Measurements from ENCODE around the gene CNGB1.

DNA sequence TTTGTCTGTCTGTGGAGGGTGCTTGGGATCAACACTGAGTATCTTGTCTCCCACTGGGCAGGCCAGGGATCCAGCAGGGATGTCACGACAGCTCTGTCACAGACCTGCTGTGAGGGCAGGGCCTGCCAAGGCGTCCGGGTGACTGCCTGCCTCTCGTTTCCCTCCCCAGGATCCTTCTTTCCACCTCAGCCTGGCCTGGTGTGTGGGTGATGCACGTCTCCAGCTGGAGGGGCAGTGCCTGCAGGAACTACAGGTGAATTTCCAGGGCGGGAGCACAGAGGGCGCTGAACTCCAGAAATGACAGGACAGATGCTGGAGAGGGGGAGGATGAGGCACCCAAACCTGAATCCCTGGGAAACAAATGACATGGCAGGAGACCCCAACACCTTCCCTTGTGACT is 47.9 kb upstream of the CNGB1 start:
- TF ChIP-seq, protein P1, sequence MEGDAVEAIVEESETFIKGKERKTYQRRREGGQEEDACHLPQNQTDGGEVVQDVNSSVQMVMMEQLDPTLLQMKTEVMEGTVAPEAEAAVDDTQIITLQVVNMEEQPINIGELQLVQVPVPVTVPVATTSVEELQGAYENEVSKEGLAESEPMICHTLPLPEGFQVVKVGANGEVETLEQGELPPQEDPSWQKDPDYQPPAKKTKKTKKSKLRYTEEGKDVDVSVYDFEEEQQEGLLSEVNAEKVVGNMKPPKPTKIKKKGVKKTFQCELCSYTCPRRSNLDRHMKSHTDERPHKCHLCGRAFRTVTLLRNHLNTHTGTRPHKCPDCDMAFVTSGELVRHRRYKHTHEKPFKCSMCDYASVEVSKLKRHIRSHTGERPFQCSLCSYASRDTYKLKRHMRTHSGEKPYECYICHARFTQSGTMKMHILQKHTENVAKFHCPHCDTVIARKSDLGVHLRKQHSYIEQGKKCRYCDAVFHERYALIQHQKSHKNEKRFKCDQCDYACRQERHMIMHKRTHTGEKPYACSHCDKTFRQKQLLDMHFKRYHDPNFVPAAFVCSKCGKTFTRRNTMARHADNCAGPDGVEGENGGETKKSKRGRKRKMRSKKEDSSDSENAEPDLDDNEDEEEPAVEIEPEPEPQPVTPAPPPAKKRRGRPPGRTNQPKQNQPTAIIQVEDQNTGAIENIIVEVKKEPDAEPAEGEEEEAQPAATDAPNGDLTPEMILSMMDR (IDR thresholded peaks at IDR 0.05), result no peak
- TF ChIP-seq POLR2A (IDR thresholded peaks at IDR 0.05), result no peak

Measured in Peyer's patch (tissue), 4 donors.